HK-2 (cell line): ENCODE results near the gene NLK.
"Not testable (repeated sequence)": the region's sequence is repeated elsewhere in the genome, so short reads cannot be mapped to it uniquely, and the experiment has no call there.

Source experiments
- DNase-seq: peaks from one replicate; pipeline ENCODE4 v3.0.0-alpha.2; 2018; ENCODE audit not compliant: unreplicated experiment

NLK gene

GRCh38 chr17:28042657-28042720 lies at the start of gene NLK:
NLK (plus strand) TSS chr17:28042677; CDS start chr17:28042874, 197 bp downstream.
- DNase-seq = no peak

GRCh38 chr17:27993161-27993695 lies 49.2 kb upstream of the NLK start:
- no peak for DNase-seq

- no peak for DNase-seq
Observed at GRCh38 chr17:27993723-27994310, 48.7 kb upstream of the NLK start.

GRCh38 chr17:27994586-27994985 lies 47.9 kb upstream of the NLK start:
- no peak for DNase-seq

GRCh38 chr17:27995554-27995953 lies 46.9 kb upstream of the NLK start:
- no peak for DNase-seq

- no peak for DNase-seq
Observed at GRCh38 chr17:27996202-27997043, 46.1 kb upstream of the NLK start.

GRCh38 chr17:27997044-27997401 lies 45.5 kb upstream of the NLK start:
- no peak for DNase-seq

GRCh38 chr17:27997522-27997921 lies 45.0 kb upstream of the NLK start:
- DNase-seq = no peak

GRCh38 chr17:28001149-28001548 lies 41.3 kb upstream of the NLK start:
- no peak for DNase-seq

- DNase-seq = no peak
Observed at GRCh38 chr17:28004344-28004743, 38.1 kb upstream of the NLK start.

GRCh38 chr17:28007925-28008324 lies 34.6 kb upstream of the NLK start:
- not testable (repeated sequence) for DNase-seq

- DNase-seq = peak; percentile 45
Observed at GRCh38 chr17:28008513-28008912, 34.0 kb upstream of the NLK start.

- no peak for DNase-seq
Observed at GRCh38 chr17:28010406-28010805, 32.1 kb upstream of the NLK start.

- no peak for DNase-seq
Observed at GRCh38 chr17:28018439-28019070, 23.9 kb upstream of the NLK start.

GRCh38 chr17:28020515-28020914 lies 22.0 kb upstream of the NLK start:
- DNase-seq = no peak

- DNase-seq = no peak
Observed at GRCh38 chr17:28029044-28029443, 13.4 kb upstream of the NLK start.

- DNase-seq = no peak
Observed at GRCh38 chr17:28030386-28030785, 12.1 kb upstream of the NLK start.

- no peak for DNase-seq
Observed at GRCh38 chr17:28031174-28031573, 11.3 kb upstream of the NLK start.

GRCh38 chr17:28033972-28034714 lies 8.3 kb upstream of the NLK start:
- DNase-seq = peak; percentile 17

GRCh38 chr17:28035452-28035851 lies 7.0 kb upstream of the NLK start:
- not testable (repeated sequence) for DNase-seq

GRCh38 chr17:28035884-28036283 lies 6.6 kb upstream of the NLK start:
- DNase-seq = not testable (repeated sequence)

- DNase-seq = no peak
Observed at GRCh38 chr17:28038802-28039201, 3.7 kb upstream of the NLK start.

- no peak for DNase-seq
Observed at GRCh38 chr17:28039251-28039650, 3.2 kb upstream of the NLK start.
